OCI-M2 (cell line): Measurements from ENCODE around the gene CTXN2.

Experiments used
- DNase-seq: peaks from one replicate; lab custom pipeline; 2025; ENCODE audit not compliant: unreplicated experiment; lab: John Stamatoyannopoulos, UW

The CTXN2 gene

DNA sequence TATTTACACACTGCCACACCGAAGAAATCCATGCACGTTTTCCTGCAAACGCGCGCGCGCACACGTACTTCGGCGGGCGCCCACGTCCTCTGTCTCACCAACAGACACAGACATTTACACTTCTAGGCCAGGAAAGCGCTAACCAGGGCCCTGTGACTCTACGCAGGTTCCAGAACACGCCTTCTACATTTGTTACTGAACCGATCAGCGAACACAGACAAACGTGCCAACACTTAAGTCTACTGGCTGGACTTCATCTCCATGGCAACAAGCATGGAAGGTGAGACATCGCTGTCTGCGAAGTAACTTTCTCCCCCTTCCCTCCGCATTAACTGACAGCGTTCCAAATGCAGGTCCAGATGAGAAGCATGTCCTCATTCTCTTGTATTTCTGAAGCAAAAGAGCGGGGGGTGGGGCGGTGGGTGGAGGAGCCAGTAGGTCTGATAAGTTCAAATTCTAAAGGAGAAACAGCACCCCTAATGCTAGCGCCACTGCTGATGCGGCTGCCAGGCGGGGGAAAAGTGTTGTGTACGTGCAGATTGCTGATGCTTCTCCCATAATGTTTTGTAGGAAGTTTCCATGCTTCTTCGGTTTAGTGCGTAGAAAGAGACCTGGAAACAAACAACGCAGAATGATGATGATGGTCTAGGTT is at the start of gene CTXN2:
TSS of gene CTXN2 (plus strand) at position 92 of the 652 bp plus-strand sequence. CDS start 9,636 bp downstream, outside the sequence.
- no peak for DNase-seq

DNA sequence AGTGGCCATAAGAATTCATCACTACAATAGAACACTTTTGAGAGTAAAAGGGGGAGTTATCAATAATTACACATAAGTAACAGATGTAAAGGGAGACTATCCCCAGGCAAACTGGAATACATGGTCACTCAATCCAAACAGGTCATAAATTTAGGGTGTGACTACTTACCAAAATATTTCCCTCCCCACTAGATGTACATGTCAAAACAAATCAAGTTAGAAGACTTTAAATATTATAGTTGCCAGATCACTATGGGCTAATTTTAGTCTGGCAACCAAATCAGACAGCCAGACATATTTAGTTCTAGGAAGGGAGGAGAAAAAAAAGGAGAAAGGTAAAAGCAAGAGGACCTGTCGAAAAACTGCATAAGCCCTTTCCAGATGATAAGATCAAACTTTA is 47.6 kb upstream of the CTXN2 start:
- DNase-seq = no peak

DNA sequence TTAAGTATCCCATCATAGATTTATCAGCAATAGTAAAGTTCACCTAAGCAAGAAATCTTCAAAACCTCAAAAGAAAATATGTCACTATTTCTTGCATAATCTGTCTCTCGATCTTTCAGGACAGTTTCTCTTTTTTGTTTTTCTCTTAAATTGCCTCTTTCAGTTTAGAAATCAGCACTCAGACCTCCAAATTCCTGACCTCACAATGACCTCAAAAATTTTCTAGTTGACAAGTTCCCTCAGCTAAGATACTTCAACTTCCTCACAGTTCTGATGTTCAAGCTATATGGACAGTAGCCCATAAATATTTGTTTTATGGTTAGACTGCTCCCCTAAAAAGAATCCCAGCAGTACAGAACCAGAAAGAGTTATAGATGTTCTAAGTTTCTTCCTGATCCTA is 46.6 kb upstream of the CTXN2 start:
- no peak for DNase-seq

DNA sequence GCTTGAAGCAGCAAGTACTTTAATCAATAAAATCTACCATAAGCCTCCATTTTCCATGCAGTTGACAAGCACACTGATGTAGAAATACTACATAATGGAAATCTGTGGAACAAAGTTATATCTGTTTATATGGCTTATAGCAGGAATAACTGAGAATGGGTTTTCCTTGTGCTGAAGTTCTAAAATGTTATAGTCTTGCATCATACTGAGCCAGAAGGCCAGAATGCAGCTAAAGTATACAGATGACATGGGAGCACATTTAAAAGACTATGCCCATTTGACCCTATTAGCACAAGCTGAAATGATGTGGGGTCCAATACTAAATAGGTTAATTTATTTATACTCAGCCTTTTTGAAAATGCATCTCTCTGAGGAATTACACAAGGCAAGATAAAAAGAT is 45.5 kb upstream of the CTXN2 start:
- no peak for DNase-seq

DNA sequence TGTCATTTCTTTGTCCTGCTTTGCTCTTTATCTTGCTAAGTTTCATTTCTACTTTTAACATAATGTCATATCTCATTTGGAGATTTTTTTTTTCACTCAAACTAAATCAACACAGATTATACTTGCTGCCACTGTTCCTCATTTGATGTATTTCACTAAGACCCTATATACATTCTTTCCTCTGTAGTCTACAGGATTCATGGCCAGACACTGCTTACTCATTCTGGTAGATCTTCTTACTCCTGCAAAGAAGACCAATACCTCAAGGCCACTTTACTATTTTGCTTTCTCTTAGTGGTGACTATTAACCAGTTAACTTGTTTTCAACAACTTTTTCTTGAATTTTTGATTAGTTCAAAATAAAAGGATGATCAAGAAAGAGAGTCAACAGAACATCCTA is 44.1 kb upstream of the CTXN2 start:
- no peak for DNase-seq

DNA sequence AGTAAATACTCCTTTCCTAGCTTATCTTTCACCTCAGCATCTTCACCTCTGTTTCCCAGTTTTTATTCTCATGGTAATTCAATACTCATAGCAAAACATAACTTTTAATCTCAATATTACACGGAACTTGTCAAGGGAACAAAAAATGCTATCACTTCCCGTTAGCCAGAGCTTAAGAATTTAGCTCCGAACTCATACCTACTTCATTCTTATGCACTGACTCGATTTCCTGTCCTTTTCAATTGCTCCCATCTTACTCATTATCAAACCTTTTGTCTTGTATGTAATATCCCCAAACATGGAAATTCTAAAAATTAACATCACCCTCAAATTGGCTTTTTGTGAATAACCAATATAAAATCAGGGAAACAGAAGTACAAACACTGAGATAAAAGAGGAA is 41.6 kb upstream of the CTXN2 start:
- no peak for DNase-seq

DNA sequence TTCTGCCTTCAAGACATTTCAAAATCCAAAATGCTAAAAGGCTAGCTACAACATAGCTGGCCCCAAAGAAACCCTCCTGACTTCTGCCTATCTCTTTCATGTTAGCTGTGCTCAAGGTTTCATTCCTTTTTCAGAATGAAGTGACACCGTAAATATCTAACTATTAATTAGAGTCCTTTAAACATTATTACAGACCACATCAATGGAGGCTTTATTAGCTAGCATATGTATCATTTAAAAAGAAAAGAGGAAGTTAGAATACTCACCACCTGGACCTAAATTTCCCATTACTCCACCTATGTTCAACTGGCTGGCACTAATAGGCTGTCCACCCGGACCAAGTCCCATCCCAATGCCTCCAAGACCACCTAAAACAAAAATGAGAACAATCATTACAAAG is 37.9 kb upstream of the CTXN2 start:
- DNase-seq = no peak

DNA sequence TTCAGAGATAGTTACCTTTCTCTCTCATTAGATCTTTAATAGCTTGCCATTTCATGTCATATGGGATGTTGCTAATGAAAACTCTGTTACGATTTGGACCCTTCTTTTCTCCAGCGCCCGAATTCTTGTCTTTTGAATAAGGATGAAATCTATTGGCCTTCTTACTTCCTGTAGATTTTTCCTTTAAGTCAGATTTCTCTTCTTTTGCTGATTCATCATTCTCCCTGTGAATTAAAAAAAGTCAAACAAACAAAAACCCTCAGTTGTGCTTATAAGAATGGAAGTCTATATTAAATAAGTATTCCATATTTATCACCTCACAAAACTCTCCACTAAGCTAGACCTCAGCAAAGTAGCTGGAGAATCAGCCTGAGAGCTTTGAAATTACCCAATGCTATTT is 22.8 kb upstream of the CTXN2 start:
- no peak for DNase-seq

DNA sequence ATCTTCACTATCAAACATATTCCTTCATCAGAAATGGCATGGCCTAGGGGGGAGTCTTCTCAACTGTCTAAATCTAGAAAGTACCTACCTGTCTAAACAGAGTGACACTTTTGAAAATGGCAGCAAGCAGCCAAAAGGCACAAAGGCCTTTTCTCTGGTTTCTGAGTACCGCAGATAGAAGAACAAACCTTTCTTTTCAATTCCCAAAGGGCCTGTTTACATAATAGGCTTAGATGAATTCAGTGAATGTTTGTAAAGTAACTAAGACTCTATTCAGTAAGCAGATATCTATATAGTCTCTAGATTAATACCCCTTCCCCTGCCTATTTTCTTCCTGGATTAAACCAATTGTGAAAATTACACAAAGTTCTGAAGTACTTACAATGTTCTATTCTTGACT is 20.5 kb upstream of the CTXN2 start:
- no peak for DNase-seq

DNA sequence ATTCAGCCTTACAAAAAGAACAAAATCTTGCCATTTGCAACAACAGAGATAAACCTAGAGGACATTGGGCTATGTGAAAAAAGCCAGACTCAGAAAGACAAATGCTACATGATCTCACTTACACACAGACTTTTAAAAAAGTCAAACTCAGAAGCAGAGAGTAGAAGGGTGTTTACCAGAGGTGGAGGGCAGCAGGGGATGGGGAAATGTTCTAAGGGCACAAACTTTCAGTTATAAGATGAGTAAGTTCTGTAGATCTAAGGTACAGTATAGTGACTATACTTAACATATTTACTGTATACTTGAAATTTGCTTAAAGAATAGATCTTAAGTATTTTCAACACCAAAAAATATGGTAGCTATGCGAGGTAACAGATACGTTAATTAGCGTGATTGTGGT is 16.3 kb upstream of the CTXN2 start:
- no peak for DNase-seq

DNA sequence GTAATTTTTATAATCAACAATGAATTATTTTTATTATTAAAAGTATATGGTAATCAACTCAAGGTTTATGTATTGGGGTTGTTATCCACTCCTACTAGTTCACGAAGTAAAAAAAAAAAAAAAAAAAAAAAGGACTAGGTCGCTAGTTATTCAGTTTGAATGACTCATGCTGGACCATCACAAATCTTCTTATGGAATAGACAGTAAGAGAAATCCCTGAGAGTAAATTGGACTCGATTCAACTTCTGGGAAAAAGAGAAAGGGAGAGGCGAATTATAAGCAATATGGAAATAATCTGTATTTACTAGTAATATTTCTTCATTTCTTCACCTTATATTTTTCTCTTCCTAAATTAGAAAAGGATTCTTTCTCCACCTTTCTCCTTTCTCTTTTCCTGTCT is 15.4 kb upstream of the CTXN2 start:
- no peak for DNase-seq

DNA sequence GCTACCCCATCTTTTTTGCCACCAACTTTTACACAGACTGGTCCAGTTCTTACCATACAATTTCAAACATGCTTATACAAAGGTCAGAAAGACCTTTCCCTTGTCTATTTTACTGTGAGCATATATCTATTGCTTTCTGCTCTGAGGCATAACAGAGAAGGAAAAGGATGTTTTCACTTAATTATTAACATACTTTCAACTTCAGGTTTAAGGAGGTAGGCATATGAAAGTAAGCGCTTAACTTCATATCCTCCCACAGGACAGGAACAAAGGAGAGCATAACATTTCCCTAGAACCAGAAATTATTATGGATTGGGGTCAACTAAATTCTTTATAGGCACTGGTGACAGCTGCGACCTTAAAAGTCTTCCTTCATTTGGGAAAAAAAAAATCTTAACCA is 14.5 kb upstream of the CTXN2 start:
- DNase-seq = no peak

DNA sequence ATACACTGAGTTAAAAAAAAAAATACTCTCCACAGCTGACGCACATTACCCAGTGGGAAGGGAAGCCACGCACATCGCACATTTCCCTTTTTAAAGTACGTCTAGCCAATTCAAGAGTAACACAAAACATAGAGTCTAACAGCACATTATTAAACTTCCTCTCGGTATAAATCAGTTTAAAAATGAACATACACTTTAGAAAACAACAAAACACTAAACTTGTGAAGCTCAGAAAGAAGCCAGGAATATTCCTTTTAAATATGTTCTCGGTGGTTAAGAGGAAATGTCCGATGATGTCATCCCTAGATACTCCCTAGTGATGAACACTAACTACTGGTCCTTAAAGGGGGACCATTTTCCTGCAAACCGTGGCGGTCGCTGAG is 14.1 kb upstream of the CTXN2 start:
- DNase-seq = no peak

DNA sequence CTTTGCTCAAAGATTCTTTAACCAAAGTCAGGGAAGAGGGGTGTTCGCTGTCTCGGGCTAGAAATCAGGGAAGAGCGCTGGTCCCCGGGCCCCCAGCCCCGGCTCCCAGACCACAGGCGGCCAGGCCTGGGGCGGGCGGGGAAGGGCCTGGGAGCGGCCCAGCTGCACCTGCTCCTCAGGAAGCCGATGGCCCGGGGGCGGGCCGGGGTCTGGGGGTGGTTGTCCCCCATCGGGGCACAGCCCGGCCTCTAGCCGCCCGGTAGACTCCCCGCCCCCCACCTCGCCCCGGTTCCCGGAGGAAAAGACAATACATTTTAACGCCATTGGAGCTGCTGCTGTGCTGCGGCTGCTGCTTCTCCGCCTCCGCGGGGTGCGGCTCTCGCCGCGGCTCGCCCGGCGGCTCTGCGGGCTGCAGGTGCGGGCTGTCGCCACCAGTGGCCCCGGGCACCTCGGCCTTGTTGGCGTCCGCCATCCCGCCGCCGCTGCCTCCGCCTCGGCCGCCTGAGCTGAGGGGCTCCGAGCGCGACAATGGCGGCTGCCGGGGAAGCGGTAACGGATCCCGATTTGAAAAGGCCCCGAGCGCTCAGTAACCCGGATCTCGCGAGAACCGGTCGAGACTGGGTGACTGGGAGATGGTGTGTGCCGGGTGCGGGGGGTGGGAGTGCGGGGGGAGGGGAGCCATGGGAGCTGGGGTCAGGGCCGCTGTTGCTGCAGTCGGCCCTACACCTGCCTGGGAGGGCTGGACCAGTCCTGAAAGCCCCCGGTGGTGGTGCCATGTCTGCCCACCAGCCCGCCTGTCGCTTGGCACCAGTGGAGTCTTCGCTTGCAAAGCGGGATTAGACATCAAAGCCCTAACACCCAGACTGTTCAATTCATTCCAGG is 13.5 kb upstream of the CTXN2 start, which contains the start of gene MYEF2:
TSS of gene MYEF2 (minus strand) at position 530 of the 882 bp plus-strand sequence. CDS start at position 472, 58 bp downstream.
- no peak for DNase-seq

DNA sequence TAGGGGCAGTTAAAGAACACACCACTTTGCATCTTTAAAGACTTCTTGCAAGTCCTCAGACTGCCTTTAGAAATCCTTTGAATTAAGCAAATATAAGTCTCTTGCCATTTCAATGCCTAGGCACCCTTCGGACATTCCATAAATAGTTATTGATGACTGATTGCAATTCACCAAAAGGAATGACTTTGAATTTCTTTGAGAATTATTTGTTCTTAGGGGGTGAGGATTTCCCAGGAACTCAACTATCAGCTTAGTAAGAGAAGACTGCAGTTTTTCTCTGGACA is 12.9 kb upstream of the CTXN2 start:
- DNase-seq = no peak

DNA sequence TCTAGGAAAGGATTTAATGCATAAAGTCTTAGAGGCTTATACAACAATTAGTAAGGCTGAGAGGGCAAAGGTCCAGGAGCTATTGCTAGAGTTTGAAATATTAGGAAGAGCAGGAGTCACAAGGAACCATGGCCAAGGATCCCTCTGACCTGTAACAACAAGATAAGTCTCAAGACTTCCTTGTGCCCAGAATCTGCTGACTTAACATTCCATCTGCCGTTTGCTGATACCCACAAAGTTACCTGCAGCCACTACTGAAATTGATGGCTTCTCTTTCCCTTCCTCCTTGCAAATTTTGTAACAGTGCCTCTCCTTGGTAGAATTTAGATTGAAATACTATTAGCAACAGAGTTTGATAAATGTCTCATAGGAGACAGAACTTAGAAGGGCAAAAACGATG is 8.7 kb upstream of the CTXN2 start:
- DNase-seq = no peak

DNA sequence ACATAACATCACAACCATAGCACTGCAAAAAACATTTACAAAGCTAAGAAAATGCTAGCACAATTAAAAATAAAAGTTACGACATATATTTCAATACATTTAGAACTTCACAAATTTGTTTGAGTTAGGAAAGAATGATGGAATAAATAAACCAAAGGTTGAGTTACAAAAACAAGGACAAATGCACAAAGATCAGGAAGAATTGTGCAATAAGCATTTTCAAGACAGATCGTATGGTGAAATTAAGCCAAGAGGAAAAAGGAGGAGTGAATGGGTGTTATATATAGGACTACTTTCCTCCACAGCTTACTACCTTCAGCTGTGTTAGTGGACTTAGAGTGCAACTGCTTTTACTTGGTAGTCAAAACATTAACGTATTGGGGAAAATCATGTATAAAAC is 5.9 kb upstream of the CTXN2 start:
- no peak for DNase-seq

DNA sequence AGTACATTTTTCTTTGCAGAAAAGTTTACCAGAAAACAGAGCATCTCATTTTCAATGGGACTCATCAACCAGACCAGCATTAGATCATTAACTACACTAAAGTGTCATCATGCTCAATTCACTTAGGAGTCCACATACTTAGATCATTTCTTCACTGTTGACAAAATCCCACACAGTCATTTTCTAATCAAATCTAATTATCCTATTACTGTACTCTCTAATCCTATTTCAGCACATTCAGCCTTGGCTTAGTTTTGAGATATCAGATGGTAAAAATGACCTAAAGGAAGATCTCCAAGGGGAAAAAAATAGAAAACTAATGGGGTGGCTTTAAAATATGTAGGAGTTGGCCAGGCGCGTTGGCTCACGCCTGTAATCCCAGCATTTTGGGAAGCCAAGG is 5.2 kb upstream of the CTXN2 start:
- no peak for DNase-seq

DNA sequence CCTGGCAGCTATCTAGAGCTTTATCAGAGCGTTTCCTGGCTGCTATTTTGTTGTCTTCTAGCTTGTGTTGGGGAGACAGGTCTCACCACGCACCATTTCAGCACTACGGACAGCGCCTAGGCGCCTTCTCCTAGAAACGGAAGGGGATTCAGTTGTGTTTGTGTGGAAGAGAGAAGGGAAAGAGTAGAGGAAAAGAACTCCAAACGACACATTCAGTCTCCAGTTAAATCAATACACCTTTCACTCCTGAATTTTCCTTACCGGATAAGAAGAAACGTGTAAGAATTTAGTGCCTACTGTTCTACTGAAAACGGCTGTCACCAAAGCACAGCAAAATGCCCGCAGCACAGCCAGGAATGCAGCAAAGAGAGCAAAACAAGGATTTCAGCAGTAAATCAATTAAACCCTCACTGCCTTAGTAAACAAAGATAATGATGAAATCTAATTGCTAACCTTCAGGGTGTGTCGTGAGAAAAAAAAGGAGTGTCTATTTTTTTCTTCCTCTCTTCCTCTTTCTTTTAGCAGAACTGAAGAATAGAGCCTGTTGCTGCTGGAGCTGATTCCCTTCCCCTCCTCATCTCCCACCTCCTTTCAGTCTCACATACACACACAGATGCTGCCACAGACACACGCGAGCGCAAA is 412 bp upstream of the CTXN2 start:
- DNase-seq = no peak

DNA sequence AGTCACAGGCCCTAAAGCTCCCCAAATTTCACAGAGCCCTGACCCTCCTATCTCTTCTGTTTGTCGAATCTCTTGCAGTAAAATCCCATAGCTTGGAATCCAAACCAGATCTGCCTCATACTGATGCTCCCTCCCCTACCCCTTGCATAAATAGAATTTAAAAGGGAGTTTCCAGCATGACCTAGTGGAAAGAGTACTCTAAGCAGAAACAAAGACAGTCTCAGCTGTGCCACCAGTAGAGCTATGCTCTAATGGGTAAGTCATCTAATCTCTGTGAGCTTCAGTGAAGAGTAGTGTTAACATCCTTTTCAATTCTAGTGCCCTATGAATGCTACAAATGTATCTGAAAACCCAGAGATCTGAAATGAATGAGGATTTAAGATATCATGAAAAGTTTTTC is 10.6 kb downstream of the CTXN2 start:
- no peak for DNase-seq

DNA sequence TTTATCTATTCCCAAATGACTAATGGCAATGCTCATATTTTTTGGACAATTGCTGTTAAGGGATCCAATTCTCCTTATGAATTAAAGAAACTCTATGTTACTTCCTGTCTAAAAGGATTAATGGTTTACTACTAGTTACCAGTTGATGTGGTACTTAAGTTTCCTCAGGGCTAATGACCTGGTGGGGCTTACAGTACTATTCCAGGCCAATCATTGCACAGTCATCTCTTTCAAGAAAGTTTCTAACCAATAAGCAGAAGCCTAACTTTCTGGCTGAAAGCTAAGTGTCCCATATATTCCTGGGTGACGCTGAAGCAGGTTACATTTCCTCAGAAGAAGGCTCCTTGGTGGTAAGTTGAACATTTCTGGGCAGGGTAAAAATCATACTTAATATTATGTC is 14.5 kb downstream of the CTXN2 start, which contains the start of gene SLC12A1:
TSS of gene SLC12A1 (plus strand) at position 322 of the 400 bp plus-strand sequence. CDS start 1,418 bp downstream, outside the sequence.
- DNase-seq = no peak

DNA sequence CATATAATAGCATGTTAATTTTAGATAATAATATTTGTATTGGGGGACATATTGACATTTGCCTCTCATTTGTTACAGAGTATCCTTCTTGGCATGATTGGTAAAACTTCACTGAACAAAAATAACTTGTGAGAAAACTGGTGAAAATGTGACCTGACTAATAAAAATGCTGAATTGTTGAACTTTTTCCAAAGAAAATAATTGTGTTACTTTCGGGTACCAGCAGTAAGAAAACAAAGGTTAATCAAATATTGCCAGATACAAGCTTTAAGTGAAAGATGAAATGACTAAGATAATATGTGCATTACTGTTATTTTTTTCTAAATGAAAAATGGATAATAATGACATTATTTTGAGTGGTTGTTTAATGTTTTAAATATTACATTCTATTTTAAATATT is 29.8 kb downstream of the CTXN2 start:
- no peak for DNase-seq
